Activated T-helper 9 cell treated with anti-CD3 and anti-CD28 coated beads, Interleukin-2, amount 50 U/mL, for 16 hours (primary cell): ENCODE data around the gene TTC33.

ENCODE experiments used
- DNase-seq: peaks from one replicate; pipeline ENCODE4 v3.0.0-alpha.2; 2020; ENCODE audit warnings: low read depth

The TTC33 gene

DNA sequence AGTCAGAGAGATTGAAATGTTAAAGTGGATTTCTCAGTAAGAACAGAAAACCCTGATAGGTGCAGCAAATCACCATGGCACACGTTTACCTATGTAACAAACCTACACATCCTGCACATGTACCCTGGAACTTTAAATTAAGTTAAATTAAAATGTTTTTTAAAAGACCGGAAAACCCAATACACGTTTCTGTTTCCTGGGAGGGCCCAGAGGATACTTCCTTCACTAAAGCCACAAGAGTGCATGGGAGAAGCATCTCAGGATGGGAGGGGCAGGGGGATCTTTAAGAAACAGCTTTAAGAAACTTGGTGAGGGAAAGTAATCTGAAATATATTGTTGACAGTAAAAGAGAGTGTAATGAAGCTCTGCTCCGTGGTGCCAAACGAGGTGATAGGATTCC lies 240.8 kb downstream of the TTC33 start:
- no peak for DNase-seq

DNA sequence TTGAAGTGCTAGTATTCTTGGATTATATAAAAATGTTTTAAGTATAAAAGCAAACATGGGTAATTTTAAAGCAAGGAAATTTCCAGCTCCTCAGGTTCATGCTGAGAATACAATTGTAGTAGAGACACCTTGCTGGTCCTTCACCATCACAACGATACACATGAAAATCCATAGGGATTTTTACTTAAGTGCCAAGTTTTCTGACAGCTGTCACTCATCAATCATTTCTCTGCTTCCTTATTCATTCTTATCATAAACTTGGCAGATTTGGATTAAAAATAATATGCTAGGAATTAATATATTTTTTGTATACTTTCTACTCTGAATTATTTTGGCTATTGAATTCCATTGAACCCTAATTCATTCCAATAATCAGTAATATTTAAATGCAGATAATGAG lies 244.0 kb downstream of the TTC33 start:
- DNase-seq: no peak

DNA sequence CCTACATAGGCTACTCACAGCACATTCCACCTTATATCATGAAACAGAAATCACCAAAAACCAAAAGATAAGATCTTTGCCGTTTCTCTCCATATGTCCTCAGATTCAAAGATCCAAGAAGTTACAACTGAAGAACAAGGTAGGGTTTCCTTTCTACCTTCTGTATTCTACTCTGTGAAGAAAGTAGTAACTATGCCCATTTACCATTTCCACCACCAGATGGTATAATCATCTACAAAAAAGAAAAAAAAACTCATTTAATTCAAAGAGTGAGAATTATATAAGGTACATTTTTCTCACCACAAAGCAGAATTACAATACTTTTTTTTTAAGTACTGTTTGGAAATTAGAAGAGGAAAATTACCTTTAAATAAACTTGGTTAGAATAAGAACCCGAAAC lies 248.7 kb downstream of the TTC33 start:
- no peak for DNase-seq

DNA sequence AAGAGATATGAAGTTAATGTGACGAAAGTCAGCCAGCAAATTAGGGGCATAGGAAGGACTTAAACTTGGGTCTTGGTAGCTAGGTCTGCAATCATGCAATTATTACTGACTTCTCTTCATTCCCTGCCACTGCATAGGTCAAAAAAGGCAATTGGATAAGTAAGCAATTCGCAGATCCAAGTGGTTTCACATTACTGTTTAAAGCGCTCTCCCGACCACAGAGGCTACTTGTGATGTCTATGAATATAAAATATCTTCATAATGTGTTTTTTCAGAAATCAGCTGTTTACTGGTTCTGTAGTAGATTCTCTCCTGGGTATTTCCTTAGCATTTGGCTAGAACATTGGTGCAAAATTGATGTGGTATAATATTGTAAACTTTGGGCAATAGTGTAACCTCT lies 250.7 kb downstream of the TTC33 start:
- no peak for DNase-seq

- no peak for DNase-seq
Measured at GRCh38 chr5:40503439-40503838, 252.3 kb downstream of the TTC33 start.

DNA sequence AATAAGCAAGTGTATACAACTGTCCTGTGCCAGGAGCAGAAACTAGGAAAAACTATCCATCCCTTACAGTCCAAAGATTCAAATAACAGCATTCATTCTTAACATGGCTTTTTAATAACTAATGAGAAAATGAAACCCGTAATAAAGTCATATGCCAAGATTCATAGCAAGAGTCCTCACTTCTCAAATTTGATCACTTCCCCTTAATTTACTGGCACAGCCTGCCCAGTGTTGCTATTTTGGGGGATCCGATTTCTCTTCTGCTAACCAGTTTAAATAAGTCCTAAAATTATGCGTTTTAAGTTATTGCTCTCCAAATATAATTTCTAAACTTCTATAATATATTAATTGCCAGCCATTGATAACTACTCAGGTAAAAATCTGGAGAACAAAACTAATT lies 253.0 kb downstream of the TTC33 start:
- no peak for DNase-seq

GRCh38 chr5:40501711-40502444 lies 253.9 kb downstream of the TTC33 start:
- DNase-seq: no peak

DNA sequence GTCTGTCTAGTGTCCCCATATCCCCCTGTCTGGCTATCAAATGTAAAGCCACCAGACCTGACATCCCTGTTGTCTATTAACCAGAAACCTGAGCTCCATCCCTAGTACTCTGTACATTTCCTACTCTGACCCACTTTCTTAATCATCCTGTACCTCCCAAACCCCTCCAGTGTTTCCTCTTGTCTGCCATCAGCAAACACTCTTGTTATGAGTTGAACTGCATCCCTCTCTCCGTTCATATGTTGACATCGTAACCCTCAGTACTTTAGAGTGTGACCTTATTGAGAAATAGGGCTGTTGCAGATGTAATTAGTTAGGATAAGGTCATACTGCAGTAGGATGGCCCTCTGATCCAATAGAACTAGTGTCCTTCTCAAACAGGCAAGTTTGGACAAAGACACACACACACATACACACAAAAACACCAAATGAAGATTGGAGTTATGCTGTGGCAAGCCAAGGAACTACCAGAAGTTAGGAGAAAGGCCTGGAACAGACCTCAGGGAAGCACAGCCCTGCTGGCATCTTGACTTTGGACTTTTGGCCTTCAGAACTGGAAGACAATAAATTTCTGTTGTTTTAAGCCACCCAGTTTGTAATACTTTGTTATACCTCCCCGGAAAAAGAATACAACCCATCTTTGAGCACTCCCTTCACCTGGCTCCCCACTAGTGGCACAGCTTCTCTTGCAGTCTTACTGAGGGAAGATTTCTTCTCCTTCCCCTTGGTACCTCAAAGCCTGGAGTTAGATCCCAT lies 256.1 kb downstream of the TTC33 start:
- no peak for DNase-seq

- no peak for DNase-seq
Measured at GRCh38 chr5:40499007-40499406, 256.8 kb downstream of the TTC33 start.

DNA sequence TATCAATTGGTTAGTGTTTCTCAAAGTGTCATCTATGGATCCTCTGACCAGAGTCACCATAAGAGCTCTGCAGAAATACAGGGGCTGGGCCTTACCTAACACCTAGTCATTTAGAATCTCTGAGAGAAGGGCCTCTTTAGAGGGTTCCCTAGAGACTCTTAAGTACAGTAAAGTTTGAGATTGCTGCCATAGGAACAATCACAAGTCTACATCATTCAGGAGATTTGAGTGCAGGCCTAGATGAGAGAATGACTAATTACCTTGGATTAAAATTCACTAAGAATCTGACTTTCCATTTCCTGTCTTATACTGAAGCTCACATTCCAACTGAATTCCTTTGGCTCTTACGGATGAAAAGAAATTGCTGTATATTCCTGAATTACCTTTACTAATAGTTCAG lies 258.2 kb downstream of the TTC33 start:
- no peak for DNase-seq

DNA sequence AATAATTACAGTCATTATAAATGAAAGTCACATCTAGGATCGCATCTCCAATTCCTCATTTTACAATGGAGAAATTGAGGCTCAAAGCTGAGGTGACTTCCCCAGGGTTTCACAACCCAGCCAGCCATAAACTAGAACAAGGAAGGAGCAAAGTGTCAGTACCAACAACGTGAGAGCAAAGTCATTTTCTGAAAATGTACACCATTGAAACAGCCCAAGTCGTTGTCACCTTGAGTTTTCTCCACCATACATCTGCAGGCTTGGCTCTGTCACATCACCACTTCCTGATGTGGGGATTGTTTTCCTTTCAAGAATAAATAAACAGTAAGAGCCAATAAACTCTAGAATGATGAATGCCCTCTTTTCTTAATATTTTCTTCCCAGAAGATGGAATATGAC lies 260.5 kb downstream of the TTC33 start:
- no peak for DNase-seq

DNA sequence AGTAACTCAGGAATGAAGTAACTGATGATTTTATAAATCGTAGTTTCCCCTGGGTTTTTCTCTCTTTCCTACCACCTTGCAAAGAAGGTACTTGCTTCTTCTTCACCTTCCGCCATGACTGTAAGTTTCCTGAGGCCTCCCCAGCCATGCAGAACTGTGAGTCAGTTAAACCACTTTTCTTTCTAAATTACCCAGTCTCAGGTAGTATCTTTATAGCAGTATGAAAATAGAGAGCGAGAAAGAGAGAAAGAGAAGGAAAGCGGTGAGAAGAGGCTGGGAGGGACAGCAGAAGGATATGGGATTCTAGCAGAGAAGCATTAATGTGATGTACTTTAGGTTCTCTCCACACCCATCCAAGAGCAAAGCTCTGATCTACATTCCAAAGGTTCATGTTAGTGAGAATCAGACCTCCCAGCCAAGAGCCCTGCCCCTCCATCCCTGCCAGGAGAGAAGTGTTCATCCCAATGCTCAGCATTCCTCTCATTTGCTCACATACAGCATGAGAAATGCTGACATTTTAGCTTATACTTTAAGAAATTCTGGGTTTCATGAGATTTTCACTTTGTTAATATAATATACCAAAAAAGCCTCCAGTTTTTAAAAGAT lies 261.0 kb downstream of the TTC33 start:
- DNase-seq: no peak

GRCh38 chr5:40492056-40492455 lies 263.7 kb downstream of the TTC33 start:
- DNase-seq: no peak

- DNase-seq: no peak
Measured at GRCh38 chr5:40491644-40492043, 264.1 kb downstream of the TTC33 start.

DNA sequence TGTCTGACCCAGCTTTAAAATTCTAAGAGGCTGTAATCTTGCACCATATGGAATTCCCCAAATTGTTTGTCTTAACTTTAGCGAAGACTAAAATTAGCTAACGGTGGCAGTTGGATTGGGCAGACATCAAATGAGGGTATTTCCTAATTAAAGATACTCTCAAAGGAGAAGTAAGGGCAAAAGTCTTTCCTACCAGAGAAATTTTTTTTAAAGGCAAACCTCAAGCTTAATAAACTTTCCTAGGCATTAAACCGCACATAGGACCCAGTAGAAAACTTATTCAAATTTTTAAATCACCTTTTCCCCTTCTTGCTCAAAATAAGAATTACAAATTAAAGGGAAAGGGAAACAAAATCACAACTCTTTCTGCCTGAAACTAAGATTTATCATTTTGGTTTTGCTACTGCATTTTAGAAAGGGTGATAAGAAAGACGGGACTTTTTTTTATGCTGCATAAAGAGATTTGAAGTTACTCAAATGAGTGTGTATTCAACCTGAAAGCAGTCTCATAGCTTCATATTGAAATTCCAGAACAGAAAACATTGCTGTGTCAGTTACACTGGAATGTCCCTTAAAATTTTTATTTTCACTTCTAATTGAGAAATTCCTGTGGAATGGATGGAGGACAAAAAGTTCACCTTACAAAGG lies 265.2 kb downstream of the TTC33 start:
- no peak for DNase-seq

- no peak for DNase-seq
Measured at GRCh38 chr5:40489421-40489820, 266.3 kb downstream of the TTC33 start.

DNA sequence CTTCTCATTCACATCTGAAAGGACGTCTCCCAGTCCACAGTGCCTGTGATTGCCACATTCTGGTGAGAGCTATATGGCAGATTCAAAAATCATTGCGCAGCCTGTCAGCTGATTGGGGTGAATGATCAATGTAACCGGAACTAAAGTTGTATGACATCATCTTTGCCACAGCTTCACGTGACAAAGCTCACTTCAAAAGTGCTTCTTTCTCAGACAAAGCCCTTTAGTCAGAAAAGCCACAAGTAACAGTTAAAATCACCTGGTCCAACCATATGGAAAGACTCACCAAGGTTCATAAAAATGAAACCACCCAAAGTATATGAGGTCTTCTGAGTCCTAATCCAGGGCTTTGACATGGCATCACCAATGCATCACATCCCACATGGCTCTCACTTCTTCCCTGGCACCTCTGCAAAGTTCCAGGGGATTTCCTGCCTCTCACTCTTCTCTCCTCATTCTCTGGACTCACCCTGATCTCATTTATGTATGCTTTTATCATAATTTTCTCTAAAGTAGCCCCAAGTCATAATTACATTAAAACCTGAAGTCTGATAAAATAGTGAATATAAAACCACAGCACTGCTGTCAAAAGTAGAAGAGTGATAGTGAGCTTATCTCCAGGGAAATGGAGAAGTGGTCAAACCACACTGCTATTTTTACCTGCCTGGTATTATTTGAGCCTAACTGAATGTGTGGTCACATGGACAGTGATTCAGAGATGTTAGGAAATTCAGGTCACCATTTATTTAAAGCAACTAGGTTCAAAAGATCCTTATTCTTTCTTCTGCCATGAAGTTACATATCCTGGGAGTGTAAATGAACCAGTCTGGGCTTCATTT lies 269.1 kb downstream of the TTC33 start:
- peak; percentile 21 for DNase-seq

DNA sequence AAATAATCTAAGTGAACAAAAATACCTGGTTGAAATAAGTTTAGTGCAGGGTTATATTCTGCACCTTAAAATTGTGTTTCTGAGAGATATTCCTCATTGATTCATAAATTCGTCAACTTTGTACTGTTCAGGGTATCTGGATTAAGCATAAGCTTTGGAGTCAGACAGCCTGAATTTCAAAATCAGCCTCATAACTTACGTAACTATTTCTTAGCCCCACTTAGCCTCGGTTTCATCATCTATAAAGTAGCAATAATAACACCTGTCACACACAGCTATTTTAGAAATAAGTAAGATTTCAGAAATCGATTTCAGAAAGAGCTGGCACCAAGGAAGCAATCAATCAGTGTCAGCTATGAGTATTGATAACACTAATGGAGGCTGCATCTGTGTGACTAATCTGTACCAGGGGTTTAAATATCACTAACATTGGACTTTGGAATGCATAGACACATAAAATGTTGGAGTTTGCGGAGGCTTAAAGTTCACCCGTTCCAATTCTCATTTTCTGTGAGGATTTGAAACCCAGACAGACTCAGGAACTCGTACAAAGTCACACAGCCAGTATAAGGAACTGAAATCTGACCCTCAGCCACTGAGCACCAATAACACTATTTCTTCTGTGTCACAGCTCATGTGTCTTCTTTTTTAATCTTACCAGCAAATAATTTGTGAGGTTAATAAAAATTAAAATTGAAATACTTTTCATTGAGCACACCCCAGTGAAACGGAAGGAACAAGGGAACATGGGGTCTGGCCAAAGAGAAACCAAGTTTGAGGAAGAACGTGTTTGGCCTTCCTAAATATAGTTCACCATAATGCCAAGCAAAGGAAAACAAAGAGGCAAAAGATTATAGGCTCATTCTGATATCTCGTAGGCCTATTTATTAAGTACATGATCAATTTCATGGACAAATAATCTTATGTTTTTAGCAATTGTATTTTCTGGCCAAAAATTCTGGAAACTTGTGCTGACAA lies 270.5 kb downstream of the TTC33 start:
- no peak for DNase-seq

- DNase-seq: no peak
Measured at GRCh38 chr5:40484495-40484894, 271.3 kb downstream of the TTC33 start.

- no peak for DNase-seq
Measured at GRCh38 chr5:40483316-40483715, 272.4 kb downstream of the TTC33 start.

DNA sequence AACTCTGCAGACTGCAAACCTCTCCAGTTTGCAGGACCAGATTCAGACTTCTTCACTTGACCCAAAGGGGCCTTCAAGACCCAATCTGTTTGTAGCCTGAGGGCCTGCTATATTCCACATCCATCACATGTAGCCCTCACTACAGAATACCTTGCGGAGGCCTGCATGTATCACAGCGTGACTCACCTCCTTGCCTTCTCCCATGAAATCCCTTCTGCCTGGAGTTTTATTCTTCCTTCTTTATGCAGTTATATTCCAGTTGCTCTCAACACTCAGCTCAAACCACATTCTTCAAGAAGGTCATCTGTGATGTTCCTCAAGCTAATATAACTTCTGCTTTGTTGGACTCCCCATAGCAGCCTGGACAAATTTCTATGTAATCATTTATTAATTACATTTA lies 274.5 kb downstream of the TTC33 start:
- DNase-seq: no peak
